CD4-positive, alpha-beta memory T cell (primary cell): ENCODE results near the gene H3-3A. TPM values are rescaled to one million over a fixed set of nuclear protein-coding genes. Genes with fewer than 3 reads are reported as not detected.

Source experiments
- CTCF ChIA-PET: fragments of 350-600 bp; sonication (Branson Sonifier 250); formaldehyde crosslinking; loops from one replicate; lab custom pipeline; 2021; ENCODE audit warnings: inconsistent platforms; ENCODE audit not compliant: partially characterized antibody; lab: Charles Lee
- POLR2A ChIA-PET: fragments of 350-600 bp; sonication (Branson Sonifier 250); formaldehyde crosslinking; loops from one replicate; lab custom pipeline; 2021; ENCODE audit not compliant: partially characterized antibody; lab: Charles Lee
- DNase-seq, 5 donors: peaks; one replicate each; pipeline versions ENCODE4 v3.0.0 to v3.0.0-alpha.2; 2020 to 2022; ENCODE audit warnings: mixed read lengths in 1 of 5
- H3K27ac ChIP-seq: one replicate; pipeline ENCODE4 v1.7.0; 2013; ENCODE audit warnings: low read depth, low read length
- H3K27me3 ChIP-seq: 2 replicates; pipeline ENCODE4 v1.7.0; 2013; ENCODE audit warnings: mild to moderate bottlenecking, low read length, moderate library complexity; ENCODE audit not compliant: insufficient read depth
- H3K36me3 ChIP-seq: 2 replicates; pipeline ENCODE4 v1.7.0; 2013; ENCODE audit warnings: mild to moderate bottlenecking, low read length, moderate library complexity; ENCODE audit not compliant: insufficient read depth
- H3K4me1 ChIP-seq: 2 replicates; pipeline ENCODE4 v1.7.0; 2013; ENCODE audit warnings: mild to moderate bottlenecking, low read length, moderate library complexity; ENCODE audit not compliant: insufficient read depth
- H3K4me3 ChIP-seq, 2 donors: one replicate each; pipeline ENCODE4 v1.7.0; 2013; ENCODE audit warnings: low read length in 2 of 2, mild to moderate bottlenecking in 1 of 2
- H3K9me3 ChIP-seq, 2 donors: one replicate each; pipeline ENCODE4 v1.7.0; 2013; ENCODE audit warnings: low read length in 2 of 2, control low read depth in 1 of 2; ENCODE audit not compliant: control insufficient read depth in 1 of 2
- H3K27ac Mint-ChIP-seq, 7 donors: one replicate each; pipeline ENCODE4 v1.8.0; 2020 to 2021; ENCODE audit warnings: mixed read lengths in 7 of 7, mild to moderate bottlenecking in 6 of 7, inconsistent platforms in 3 of 7, moderate library complexity in 3 of 7
- H3K27me3 Mint-ChIP-seq, 2 donors: one replicate each; pipeline ENCODE4 v1.8.0; 2020 to 2021; ENCODE audit warnings: mixed read lengths in 2 of 2
- H3K36me3 Mint-ChIP-seq, 2 donors: one replicate each; pipeline ENCODE4 v1.8.0; 2020 to 2021; ENCODE audit warnings: mixed read lengths in 2 of 2, inconsistent platforms in 1 of 2, mild to moderate bottlenecking in 1 of 2
- H3K4me1 Mint-ChIP-seq, 4 donors: one replicate each; pipeline ENCODE4 v1.8.0; 2020 to 2021; ENCODE audit warnings: mixed read lengths in 4 of 4, mild to moderate bottlenecking in 1 of 4
- H3K4me3 Mint-ChIP-seq, 8 donors: one replicate each; pipeline ENCODE4 v1.8.0; 2020 to 2021; ENCODE audit warnings: mixed read lengths in 8 of 8, mild to moderate bottlenecking in 7 of 8, moderate library complexity in 6 of 8, inconsistent platforms in 3 of 8
- H3K9me3 Mint-ChIP-seq, 8 donors: one replicate each; pipeline ENCODE4 v1.8.0; 2020 to 2021; ENCODE audit warnings: mixed read lengths in 8 of 8, mild to moderate bottlenecking in 5 of 8, inconsistent platforms in 3 of 8, moderate library complexity in 1 of 8
- intact Hi-C: fragments of 100-400 bp; cut with micrococcal nuclease; formaldehyde crosslinking; loops from one replicate; pipeline ENCODE4 v1.15.1; 2023
- polyA plus RNA-seq, 2 donors: library from polyadenylated mRNA; unstranded; fragments of 300-500 nt; fragmentation: Illumina TruSeq; gene quantifications; one replicate each; pipeline ENCODE4 v1.2.3, GENCODE V29; 2021
- total RNA-seq, 2 experiments: library from RNA; stranded (reverse); gene quantifications; one replicate each; pipeline ENCODE4 v1.2.3, GENCODE V29; 2021

Gene H3-3A
- total and polyA plus RNA-seq, 4 experiments from 2014 or later, result 391 to 695 (median 518) TPM

GRCh38 chr1:226051365-226051764 is 11.2 kb upstream of the H3-3A start:
- H3K27ac ChIP-seq, result no peak overlapping the region

GRCh38 chr1:226052061-226052460 is 10.5 kb upstream of the H3-3A start:
- Mint-ChIP-seq H3K36me3 (peaks cover 13 to 15% of the 10 kb centered on the region in 2 donors), H3K4me3 (no peak overlapping the region), H3K4me1 (peaks cover 0 to 6% (median 2%) of the 10 kb centered on the region in 4 donors), H3K27ac (no peak overlapping the region), H3K27me3 (no peaks in the 10 kb centered on the region), H3K9me3 (no peaks in the 10 kb centered on the region)
- DNase-seq, result no peak
- no peaks in the 10 kb centered on the region for H3K27me3 ChIP-seq
- H3K4me1 ChIP-seq, result no peaks in the 10 kb centered on the region
- H3K36me3 ChIP-seq, result no peaks in the 10 kb centered on the region
- ChIA-PET CTCF (interaction anchor here (1.1 to 2.1 kb wide), 2 partner anchors 10 to 64 kb away, joined by 3 to 6 read pairs; partner anchors contain the start of gene H3-3A), POLR2A (interaction anchor here (1.0 to 3.2 kb wide), 3 partner anchors 10 to 52 kb away, joined by 4 to 20 read pairs (median 5); partner anchors contain the start of genes H3-3A and SDE2)
- intact Hi-C loops, result no loop called here
- H3K4me3 ChIP-seq, result no peak overlapping the region
- no peak overlapping the region for H3K27ac ChIP-seq
- H3K9me3 ChIP-seq, result no peaks in the 10 kb centered on the region

More at GRCh38 chr1:226051365-226051764, 11.2 kb upstream of the H3-3A start:
- Histone ChIP-seq H3K36me3 (no peaks in the 10 kb centered on the region), H3K4me3 (no peak overlapping the region), H3K27me3 (no peaks in the 10 kb centered on the region), H3K9me3 (no peaks in the 10 kb centered on the region), H3K4me1 (no peaks in the 10 kb centered on the region)
- Mint-ChIP-seq H3K36me3 (peaks cover 12 to 13% of the 10 kb centered on the region in 2 donors), H3K4me3 (no peak overlapping the region), H3K27ac (peak overlapping the region in 1 of 7 donors; percentile 47), H3K4me1 (peaks cover 0 to 4% (median 1%) of the 10 kb centered on the region in 4 donors), H3K27me3 (no peaks in the 10 kb centered on the region), H3K9me3 (no peaks in the 10 kb centered on the region)
- intact Hi-C loops, result no loop called here
- ChIA-PET CTCF (interaction anchor here (2.1 kb wide), 1 partner anchor 63 kb away, joined by 6 read pairs; no protein-coding TSS in a partner anchor), POLR2A (interaction anchor here (1.6 to 1.8 kb wide), 2 partner anchors 11 to 52 kb away, joined by 9 to 11 read pairs; partner anchors contain the start of genes H3-3A and SDE2)
- DNase-seq, result no peak

GRCh38 chr1:226054519-226055327 is 7.8 kb upstream of the H3-3A start:
- ChIA-PET CTCF (interaction anchor here (1.4 kb wide), 1 partner anchor 10 kb away, joined by 8 read pairs; no protein-coding TSS in a partner anchor), POLR2A (interaction anchor here (1.7 to 3.2 kb wide), 3 partner anchors 8 to 55 kb away, joined by 4 to 20 read pairs (median 8); partner anchors contain the start of genes H3-3A and SDE2)
- no peak for DNase-seq
- H3K27me3 ChIP-seq, result no peaks in the 10 kb centered on the region
- H3K27ac ChIP-seq, result no peak overlapping the region
- no peaks in the 10 kb centered on the region for H3K27me3 Mint-ChIP-seq
- no peaks in the 10 kb centered on the region for H3K4me1 ChIP-seq
- H3K4me1 Mint-ChIP-seq, result peaks cover 3 to 7% (median 6%) of the 10 kb centered on the region in 4 donors
- no peak overlapping the region for H3K4me3 Mint-ChIP-seq
- no peaks in the 10 kb centered on the region for H3K9me3 Mint-ChIP-seq
- intact Hi-C loops, result no loop called here
- H3K9me3 ChIP-seq, result no peaks in the 10 kb centered on the region
- H3K36me3 Mint-ChIP-seq, result peaks cover 24 to 26% of the 10 kb centered on the region in 2 donors
- H3K4me3 ChIP-seq, result no peak overlapping the region
- H3K36me3 ChIP-seq, result no peaks in the 10 kb centered on the region
- H3K27ac Mint-ChIP-seq, result peak overlapping the region in 3 of 7 donors; percentile 15 to 60 (median 52)

- Mint-ChIP-seq H3K36me3 (peaks cover 17 to 44% of the 10 kb centered on the region in 2 donors), H3K9me3 (no peaks in the 10 kb centered on the region), H3K27ac (peak overlapping the region in 3 of 7 donors; percentile 6 to 25 (median 12)), H3K4me3 (peak overlapping the region in 2 of 8 donors; percentile 6 to 15), H3K4me1 (peaks cover 14 to 36% (median 22%) of the 10 kb centered on the region in 4 donors), H3K27me3 (peaks cover 0 to 2% of the 10 kb centered on the region in 2 donors)
- ChIA-PET CTCF (interaction anchor here (1.3 kb wide), 1 partner anchor 69 kb away, joined by 5 read pairs; no protein-coding TSS in a partner anchor), POLR2A (interaction anchor here (13.0 kb wide), 1 partner anchor 65 kb away, joined by 614 read pairs; the partner anchor contains the start of gene SDE2)
- H3K36me3 ChIP-seq, result no peaks in the 10 kb centered on the region
- H3K4me1 ChIP-seq, result peaks cover 17% of the 10 kb centered on the region
- no peaks in the 10 kb centered on the region for H3K9me3 ChIP-seq
- no peaks in the 10 kb centered on the region for H3K27me3 ChIP-seq
- H3K4me3 ChIP-seq, result no peak overlapping the region
- no peak overlapping the region for H3K27ac ChIP-seq
- intact Hi-C loops, result loop anchor here (5.0 kb wide), 2 partner anchors 177 to 1627 kb away; partner anchors contain the start of genes TMEM63A and WDR26
- no peak for DNase-seq
These were observed 2.8 kb upstream of the H3-3A start for GRCh38 chr1:226059709-226060108.

GRCh38 chr1:226060427-226060826 is 2.1 kb upstream of the H3-3A start:
- H3K9me3 Mint-ChIP-seq, result no peaks in the 10 kb centered on the region
- H3K4me3 Mint-ChIP-seq, result peak overlapping the region in 3 of 8 donors; percentile 17 to 58 (median 26)
- no peak overlapping the region for H3K4me3 ChIP-seq
- peaks cover 24% of the 10 kb centered on the region for H3K4me1 ChIP-seq
- peaks cover 22 to 45% of the 10 kb centered on the region in 2 donors for H3K36me3 Mint-ChIP-seq
- ChIA-PET POLR2A (interaction anchor here (0.8 to 13.0 kb wide), 5 partner anchors 10 to 65 kb away, joined by 3 to 614 read pairs (median 47); partner anchors contain the start of gene SDE2), CTCF (interaction anchor here (1.0 to 1.3 kb wide), 2 partner anchors 65 to 69 kb away, joined by 5 read pairs; no protein-coding TSS in a partner anchor)
- H3K27ac ChIP-seq, result no peak overlapping the region
- no peaks in the 10 kb centered on the region for H3K9me3 ChIP-seq
- H3K4me1 Mint-ChIP-seq, result peaks cover 18 to 42% (median 28%) of the 10 kb centered on the region in 4 donors
- no peaks in the 10 kb centered on the region for H3K27me3 ChIP-seq
- intact Hi-C loops, result loop anchor here (5.0 kb wide), 2 partner anchors 178 to 1628 kb away; partner anchors contain the start of genes TMEM63A and WDR26
- H3K27ac Mint-ChIP-seq, result peak overlapping the region in 5 of 7 donors; percentile 93 to 98 (median 97)
- no peak for DNase-seq
- H3K36me3 ChIP-seq, result no peaks in the 10 kb centered on the region
- H3K27me3 Mint-ChIP-seq, result peaks cover 0 to 2% of the 10 kb centered on the region in 2 donors

GRCh38 chr1:226061068-226061840 is 1.3 kb upstream of the H3-3A start:
- peak overlapping the region; percentile 90 to 93 (median 91) for H3K4me3 Mint-ChIP-seq
- H3K4me1 Mint-ChIP-seq, result peaks cover 26 to 50% (median 34%) of the 10 kb centered on the region in 4 donors
- DNase-seq, result no peak
- peaks cover 28 to 49% of the 10 kb centered on the region in 2 donors for H3K36me3 Mint-ChIP-seq
- peak overlapping the region; percentile 82 for H3K27ac ChIP-seq
- H3K27me3 Mint-ChIP-seq, result peaks cover 0 to 2% of the 10 kb centered on the region in 2 donors
- CTCF ChIA-PET, result interaction anchor here (1.0 to 2.8 kb wide), 5 partner anchors 61 to 74 kb away, joined by 5 to 18 read pairs (median 6); partner anchors contain the start of gene SDE2
- intact Hi-C loops, result loop anchor here (5.0 kb wide), 2 partner anchors 179 to 1629 kb away; partner anchors contain the start of genes TMEM63A and WDR26
- peaks cover 8% of the 10 kb centered on the region for H3K36me3 ChIP-seq
- H3K27ac Mint-ChIP-seq, result peak overlapping the region; percentile 93 to 98 (median 97)
- POLR2A ChIA-PET, result interaction anchor here (0.8 to 13.0 kb wide), 23 partner anchors 8 to 879 kb away, joined by 3 to 614 read pairs (median 11); partner anchors contain the start of genes COQ8A, LBR, LIN9 and PARP1
- H3K9me3 ChIP-seq, result no peaks in the 10 kb centered on the region
- no peaks in the 10 kb centered on the region for H3K9me3 Mint-ChIP-seq
- peaks cover 32% of the 10 kb centered on the region for H3K4me1 ChIP-seq
- H3K27me3 ChIP-seq, result no peaks in the 10 kb centered on the region
- peak overlapping the region in 1 of 2 donors; percentile 72 for H3K4me3 ChIP-seq
